ENCODE data around the gene TEX11. TPM values are rescaled to one million over a fixed set of nuclear protein-coding genes. Genes with fewer than 3 reads are reported as not detected.
"Not testable (repeated sequence)": the region's sequence is repeated elsewhere in the genome, so short reads cannot be mapped to it uniquely, and the experiment has no call there.

Gene TEX11
- total RNA-seq, 1 donor from 2014 or later = not detected

- Mint-ChIP-seq H3K9me3 (ENCODE audit: unreplicated experiment) (no peaks in the 10 kb centered on the region), H3K27me3 (ENCODE audit: low read depth, unreplicated experiment) (no peaks in the 10 kb centered on the region), H3K4me3 (ENCODE audit: unreplicated experiment) (no peak overlapping the region), H3K36me3 (ENCODE audit: low read depth, unreplicated experiment) (no peaks in the 10 kb centered on the region), H3K4me1 (ENCODE audit: low read depth, unreplicated experiment) (no peaks in the 10 kb centered on the region), H3K27ac (ENCODE audit: unreplicated experiment) (no peak overlapping the region)
- Histone ChIP-seq H3K9ac (ENCODE audit: low read length) (no peak overlapping the region), H3K4me2 (ENCODE audit: low read length) (no peak overlapping the region), H4K20me1 (ENCODE audit: insufficient read depth, low read length) (no peaks in the 10 kb centered on the region), H3K4me3 (ENCODE audit: insufficient read depth, low read depth, low read length) (no peak overlapping the region), H3K36me3 (ENCODE audit: insufficient read depth, low read length) (no peaks in the 10 kb centered on the region), H3K27me3 (ENCODE audit: insufficient read depth, low read length) (no peaks in the 10 kb centered on the region), H3K9me3 (ENCODE audit: insufficient read depth, low read depth, low read length) (no peaks in the 10 kb centered on the region), H3K79me2 (ENCODE audit: insufficient read depth, low read length) (no peaks in the 10 kb centered on the region), H3K4me1 (ENCODE audit: insufficient read depth, low read length) (no peaks in the 10 kb centered on the region), H3K27ac (ENCODE audit: low read depth, low read length) (no peak overlapping the region), H2AFZ (ENCODE audit: low read depth, low read length) (no peak overlapping the region)
- DNase-seq (ENCODE audit: low read depth) = no peak
- no peak for FAIRE-seq
- TF ChIP-seq, protein P1, sequence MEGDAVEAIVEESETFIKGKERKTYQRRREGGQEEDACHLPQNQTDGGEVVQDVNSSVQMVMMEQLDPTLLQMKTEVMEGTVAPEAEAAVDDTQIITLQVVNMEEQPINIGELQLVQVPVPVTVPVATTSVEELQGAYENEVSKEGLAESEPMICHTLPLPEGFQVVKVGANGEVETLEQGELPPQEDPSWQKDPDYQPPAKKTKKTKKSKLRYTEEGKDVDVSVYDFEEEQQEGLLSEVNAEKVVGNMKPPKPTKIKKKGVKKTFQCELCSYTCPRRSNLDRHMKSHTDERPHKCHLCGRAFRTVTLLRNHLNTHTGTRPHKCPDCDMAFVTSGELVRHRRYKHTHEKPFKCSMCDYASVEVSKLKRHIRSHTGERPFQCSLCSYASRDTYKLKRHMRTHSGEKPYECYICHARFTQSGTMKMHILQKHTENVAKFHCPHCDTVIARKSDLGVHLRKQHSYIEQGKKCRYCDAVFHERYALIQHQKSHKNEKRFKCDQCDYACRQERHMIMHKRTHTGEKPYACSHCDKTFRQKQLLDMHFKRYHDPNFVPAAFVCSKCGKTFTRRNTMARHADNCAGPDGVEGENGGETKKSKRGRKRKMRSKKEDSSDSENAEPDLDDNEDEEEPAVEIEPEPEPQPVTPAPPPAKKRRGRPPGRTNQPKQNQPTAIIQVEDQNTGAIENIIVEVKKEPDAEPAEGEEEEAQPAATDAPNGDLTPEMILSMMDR (IDR thresholded peaks at IDR 0.05; ENCODE audit: insufficient read depth, low read depth, low read length) = no peak
- no peak for TF ChIP-seq EZH2 (IDR thresholded peaks at IDR 0.05; ENCODE audit: insufficient read depth, low read length)
Measured at GRCh38 chrX:70808942-70809940, 99.3 kb downstream of the TEX11 start.

DNA sequence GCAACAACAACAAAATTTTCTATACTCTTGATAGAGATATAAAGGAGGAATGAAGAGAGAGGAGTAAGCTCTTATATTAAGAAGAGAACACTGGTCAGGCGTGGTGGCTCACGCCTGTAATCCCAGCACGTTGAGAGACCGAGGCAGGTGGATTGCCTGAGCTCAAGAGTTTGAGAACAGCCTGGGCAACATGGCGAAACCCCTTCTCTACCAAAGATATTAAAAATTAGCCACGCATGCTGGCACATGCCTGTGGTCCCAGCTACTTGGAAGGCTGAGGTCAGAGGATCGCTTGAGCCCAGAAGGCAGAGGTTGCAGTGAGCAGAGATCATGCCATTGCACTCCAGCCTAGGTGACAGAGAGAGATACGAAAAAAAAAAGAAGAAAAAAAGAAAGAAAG is 102.4 kb downstream of the TEX11 start:
- no peaks in the 10 kb centered on the region for H3K9me3 Mint-ChIP-seq (ENCODE audit: unreplicated experiment)
- no peaks in the 10 kb centered on the region for H3K36me3 Mint-ChIP-seq (ENCODE audit: low read depth, unreplicated experiment)
- no peak overlapping the region for H3K4me2 ChIP-seq (ENCODE audit: low read length)
- no peak overlapping the region for H3K4me3 Mint-ChIP-seq (ENCODE audit: unreplicated experiment)
- H3K4me1 Mint-ChIP-seq (ENCODE audit: low read depth, unreplicated experiment) = no peaks in the 10 kb centered on the region
- TF ChIP-seq EZH2 (IDR thresholded peaks at IDR 0.05; ENCODE audit: insufficient read depth, low read length) = no peak
- TF ChIP-seq, protein P1 (IDR thresholded peaks at IDR 0.05; ENCODE audit: insufficient read depth, low read depth, low read length) = no peak
- no peaks in the 10 kb centered on the region for H4K20me1 ChIP-seq (ENCODE audit: insufficient read depth, low read length)
- FAIRE-seq (no peak), DNase-seq (ENCODE audit: low read depth) (no peak)
- no peaks in the 10 kb centered on the region for H3K4me1 ChIP-seq (ENCODE audit: insufficient read depth, low read length)
- H2AFZ ChIP-seq (ENCODE audit: low read depth, low read length) = no peak overlapping the region
- H3K36me3 ChIP-seq (ENCODE audit: insufficient read depth, low read length) = no peaks in the 10 kb centered on the region
- H3K79me2 ChIP-seq (ENCODE audit: insufficient read depth, low read length) = no peaks in the 10 kb centered on the region
- no peaks in the 10 kb centered on the region for H3K27me3 Mint-ChIP-seq (ENCODE audit: low read depth, unreplicated experiment)
- no peak overlapping the region for H3K27ac Mint-ChIP-seq (ENCODE audit: unreplicated experiment)
- no peak overlapping the region for H3K4me3 ChIP-seq (ENCODE audit: insufficient read depth, low read depth, low read length)
- no peaks in the 10 kb centered on the region for H3K27me3 ChIP-seq (ENCODE audit: insufficient read depth, low read length)
- no peak overlapping the region for H3K27ac ChIP-seq (ENCODE audit: low read depth, low read length)
- no peaks in the 10 kb centered on the region for H3K9me3 ChIP-seq (ENCODE audit: insufficient read depth, low read depth, low read length)
- H3K9ac ChIP-seq (ENCODE audit: low read length) = no peak overlapping the region

DNA sequence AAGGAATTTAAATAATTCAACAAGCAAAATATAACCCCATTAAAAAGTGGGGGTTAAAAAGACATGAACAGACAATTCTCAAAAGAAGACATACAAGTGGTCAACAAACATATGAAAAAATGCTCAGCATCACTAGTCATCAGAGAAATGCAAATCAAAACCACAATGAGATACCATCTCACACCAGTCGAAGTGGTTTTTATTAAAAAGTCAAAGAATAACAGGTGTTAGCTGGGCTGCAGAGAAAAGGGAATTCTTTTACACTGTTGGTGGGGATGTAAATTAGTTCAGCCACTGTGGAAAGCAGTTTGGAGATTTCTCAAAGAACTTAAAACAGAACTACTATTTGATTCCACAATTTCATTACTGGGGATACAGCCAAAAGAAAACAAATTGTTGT is 111.8 kb downstream of the TEX11 start:
- H3K4me1 Mint-ChIP-seq (ENCODE audit: low read depth, unreplicated experiment); H3K27ac ChIP-seq (ENCODE audit: low read depth, low read length); H3K9me3 ChIP-seq (ENCODE audit: insufficient read depth, low read depth, low read length); H3K4me3 Mint-ChIP-seq (ENCODE audit: unreplicated experiment); H3K9me3 Mint-ChIP-seq (ENCODE audit: unreplicated experiment); H3K36me3 Mint-ChIP-seq (ENCODE audit: low read depth, unreplicated experiment); H3K27me3 Mint-ChIP-seq (ENCODE audit: low read depth, unreplicated experiment); H3K79me2 ChIP-seq (ENCODE audit: insufficient read depth, low read length); H3K4me2 ChIP-seq (ENCODE audit: low read length); H3K27ac Mint-ChIP-seq (ENCODE audit: unreplicated experiment); H3K4me3 ChIP-seq (ENCODE audit: insufficient read depth, low read depth, low read length); H2AFZ ChIP-seq (ENCODE audit: low read depth, low read length); H3K36me3 ChIP-seq (ENCODE audit: insufficient read depth, low read length); H3K4me1 ChIP-seq (ENCODE audit: insufficient read depth, low read length); H4K20me1 ChIP-seq (ENCODE audit: insufficient read depth, low read length); H3K27me3 ChIP-seq (ENCODE audit: insufficient read depth, low read length); DNase-seq (ENCODE audit: low read depth); H3K9ac ChIP-seq (ENCODE audit: low read length): not testable (repeated sequence)
- FAIRE-seq = peak; percentile 82

All from astrocyte (in vitro differentiated cells and primary cell).